ENCODE data around the gene UBR4. TPM values are rescaled to one million over a fixed set of nuclear protein-coding genes. Genes with fewer than 3 reads are reported as not detected.

The UBR4 gene
- total and polyA plus RNA-seq, 2 of the 8 experiments (the other 6 are each of a cell fraction or from before 2014, with no cell fraction given): 139 to 152 TPM

DNA sequence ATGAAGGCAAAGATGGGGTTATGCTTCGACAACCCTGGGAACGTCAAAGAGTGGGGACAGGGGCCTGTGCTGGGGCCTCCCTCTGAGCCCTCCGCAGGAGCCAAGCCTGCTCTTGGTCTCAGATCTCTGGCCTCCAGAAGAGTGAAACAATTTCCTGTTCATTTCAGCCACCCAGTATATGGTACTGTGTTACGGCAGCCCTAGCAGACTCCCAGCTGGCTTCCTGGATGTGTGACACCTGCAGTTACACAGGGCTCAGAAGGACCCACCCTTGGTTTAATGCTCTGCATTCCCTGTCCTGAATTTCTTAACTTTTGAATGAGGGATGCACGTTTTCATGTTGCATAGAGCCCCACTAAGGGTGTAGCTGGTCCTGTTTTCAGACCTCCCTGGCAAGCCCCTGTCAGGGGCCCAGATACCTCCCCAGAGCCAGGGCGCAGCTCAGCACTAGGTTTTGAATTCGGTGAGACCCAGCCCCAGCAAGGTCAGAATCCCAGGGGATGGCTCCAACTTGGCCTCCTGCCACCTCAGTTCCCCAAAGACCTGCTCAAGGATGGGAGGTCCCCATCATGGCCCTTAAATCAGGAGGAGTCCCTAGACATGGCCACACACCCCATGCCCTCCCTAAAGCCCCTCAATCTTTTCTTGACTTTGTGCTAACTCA is 174.6 kb downstream of the UBR4 start:
- CTCF ChIA-PET (ENCODE audit: partially characterized antibody): interaction anchor here (0.9 to 2.5 kb wide), 6 partner anchors 12 to 128 kb away, joined by 3 to 6 read pairs (median 3); no protein-coding TSS in a partner anchor

More for the DNA sequence above, 174.6 kb downstream of the UBR4 start:
- no peaks in the 10 kb centered on the region for H3K9me3 ChIP-seq (ENCODE audit: insufficient read depth in 2 of 2, low read depth in 1 of 2, low read length in 1 of 2)
- no peaks in the 10 kb centered on the region; a peak in 1 of 7 replicates for H3K4me1 ChIP-seq (replicated peaks in 1 of 4; ENCODE audit: control insufficient read depth in 3 of 4, insufficient read depth in 4 of 4, low read length in 3 of 4)
- no peak overlapping the region for H3K18ac ChIP-seq (ENCODE audit: extremely low read depth, low read length)
- no peak for TF ChIP-seq SIX5 (IDR thresholded peaks at IDR 0.05; ENCODE audit: low read depth, low read length)
- no peak for TF ChIP-seq CTBP2 (IDR thresholded peaks at IDR 0.05; ENCODE audit: borderline replicate concordance, insufficient read depth, insufficient read length, low read length)
- TF ChIP-seq, protein P1, sequence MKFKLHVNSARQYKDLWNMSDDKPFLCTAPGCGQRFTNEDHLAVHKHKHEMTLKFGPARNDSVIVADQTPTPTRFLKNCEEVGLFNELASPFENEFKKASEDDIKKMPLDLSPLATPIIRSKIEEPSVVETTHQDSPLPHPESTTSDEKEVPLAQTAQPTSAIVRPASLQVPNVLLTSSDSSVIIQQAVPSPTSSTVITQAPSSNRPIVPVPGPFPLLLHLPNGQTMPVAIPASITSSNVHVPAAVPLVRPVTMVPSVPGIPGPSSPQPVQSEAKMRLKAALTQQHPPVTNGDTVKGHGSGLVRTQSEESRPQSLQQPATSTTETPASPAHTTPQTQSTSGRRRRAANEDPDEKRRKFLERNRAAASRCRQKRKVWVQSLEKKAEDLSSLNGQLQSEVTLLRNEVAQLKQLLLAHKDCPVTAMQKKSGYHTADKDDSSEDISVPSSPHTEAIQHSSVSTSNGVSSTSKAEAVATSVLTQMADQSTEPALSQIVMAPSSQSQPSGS (IDR thresholded peaks at IDR 0.05; ENCODE audit: low read length): no peak
- H3K36me3 ChIP-seq (ENCODE audit: control insufficient read depth in 2 of 4, insufficient read depth in 4 of 4, low read length in 3 of 4): no peaks in the 10 kb centered on the region
- no peak overlapping the region for H2BK12ac ChIP-seq (ENCODE audit: low read depth, low read length)
- H4K20me1 ChIP-seq (replicated peaks in 1 of 2; ENCODE audit: control insufficient read depth in 1 of 2, insufficient read depth in 2 of 2, low read length in 2 of 2): no peaks in the 10 kb centered on the region
- H2BK5ac ChIP-seq (ENCODE audit: low read depth, low read length): no peak overlapping the region
- no peak overlapping the region for H3K27ac ChIP-seq (ENCODE audit: low read depth, low read length)
- H4K91ac ChIP-seq (replicated peaks; ENCODE audit: insufficient read length, low read length): no peak overlapping the region
- H3K9ac ChIP-seq (replicated peaks in 1 of 4; ENCODE audit: extremely low read depth in 1 of 4, low read depth in 3 of 4, low read length in 3 of 4): no peak overlapping the region
- POLR2A ChIA-PET (ENCODE audit: partially characterized antibody): interaction anchor here (1.0 kb wide), 1 partner anchor 13 kb away, joined by 3 read pairs; no protein-coding TSS in a partner anchor
- H3K23ac ChIP-seq (ENCODE audit: insufficient read length): no peak overlapping the region
- no peak overlapping the region for H3K4ac ChIP-seq (replicated peaks; ENCODE audit: insufficient read length, low read depth, low read length)
- no peak overlapping the region for H3K4me3 ChIP-seq (ENCODE audit: extremely low read depth in 1 of 4, insufficient read depth in 2 of 4, low read depth in 3 of 4, low read length in 4 of 4)
- H3K23me2 ChIP-seq (ENCODE audit: low read depth, low read length): no peaks in the 10 kb centered on the region
- no peak overlapping the region for H4K8ac ChIP-seq (ENCODE audit: extremely low read depth, insufficient read depth, low read length)
- no peak overlapping the region for H2AK5ac ChIP-seq (ENCODE audit: low read depth, low read length)
- no peak overlapping the region for H2BK120ac ChIP-seq (replicated peaks; ENCODE audit: low read depth, low read length)
- H3K27me3 ChIP-seq (replicated peaks in 1 of 4; ENCODE audit: control insufficient read depth in 3 of 4, extremely low read depth in 1 of 4, insufficient read depth in 3 of 4, low read length in 3 of 4): peaks cover 0 to 2% (median 0%) of the 10 kb centered on the region in 4 experiments; a peak in 1 of 7 replicates
- no peaks in the 10 kb centered on the region for H3K79me2 ChIP-seq (ENCODE audit: control insufficient read depth in 1 of 2, insufficient read depth in 2 of 2, low read length in 2 of 2)
- FAIRE-seq: no peak
- H4K5ac ChIP-seq (ENCODE audit: insufficient read length, low read depth, low read length): no peak overlapping the region
- H3K79me1 ChIP-seq (ENCODE audit: low read depth, low read length): no peaks in the 10 kb centered on the region
- H2AFZ ChIP-seq (ENCODE audit: low read length): no peak overlapping the region
- H2BK20ac ChIP-seq (ENCODE audit: low read length): no peak overlapping the region
- H3K56ac ChIP-seq (replicated peaks; ENCODE audit: insufficient read length, low read depth, low read length): no peak overlapping the region
- H2BK15ac ChIP-seq (ENCODE audit: low read length): no peak overlapping the region
- no peak overlapping the region for H3K4me2 ChIP-seq (ENCODE audit: insufficient read depth in 1 of 2, low read depth in 2 of 2, low read length in 2 of 2)
- whole genome bisulfite sequencing, 2 experiments (ENCODE audit: extremely low coverage in 1 of 2, insufficient coverage in 1 of 2, insufficient read length in 1 of 2, insufficient replicate concordance in 2 of 2, low coverage in 1 of 2, low lambda C conversion rate in 2 of 2, missing lambda C conversion rate in 1 of 2): 82% methylated on average over 7 of the region's 7 CpGs; no CpG with 5 or more reads in 1 of the 2 experiments
- H3K14ac ChIP-seq (ENCODE audit: insufficient read length): no peak overlapping the region
- no peak for DNase-seq (ENCODE audit: low read depth in 1 of 2, low spot score in 2 of 2)
